HUES64 (cell line): ENCODE results near the gene SCN1B.
"Not testable (repeated sequence)": the region's sequence is repeated elsewhere in the genome, so short reads cannot be mapped to it uniquely, and the experiment has no call there.

Experiments used
- H3K27ac ChIP-seq: 2 replicates; pipeline ENCODE4 v1.7.0; 2013; ENCODE audit warnings: low read depth, low read length, inconsistent platforms
- H3K27me3 ChIP-seq: 2 replicates; pipeline ENCODE4 v1.6.1; 2013; ENCODE audit warnings: mild to moderate bottlenecking, low read length; ENCODE audit not compliant: insufficient read depth
- H3K36me3 ChIP-seq: 2 replicates; pipeline ENCODE4 v1.6.1; 2013; ENCODE audit warnings: mild to moderate bottlenecking, low read length; ENCODE audit not compliant: insufficient read depth
- H3K4me1 ChIP-seq: 2 replicates; pipeline ENCODE4 v1.6.1; 2013; ENCODE audit warnings: mild to moderate bottlenecking, low read length, moderate library complexity; ENCODE audit not compliant: insufficient read depth
- H3K4me3 ChIP-seq: 2 replicates; pipeline ENCODE4 v1.5.1; 2013; ENCODE audit warnings: mild to moderate bottlenecking, low read length, moderate library complexity
- H3K9ac ChIP-seq: 2 replicates; pipeline ENCODE4 v1.6.1; 2013; ENCODE audit warnings: mild to moderate bottlenecking, low read depth, low read length
- H3K9me3 ChIP-seq: 2 replicates; pipeline ENCODE4 v1.6.1; 2013; ENCODE audit warnings: low read depth, low read length; ENCODE audit not compliant: insufficient read depth
- WGBS: fragments of 150-250, 120-280 bp; methylation state at CpG from one replicate; pipeline ENCODE4 v1.1.7; 2013; ENCODE audit warnings: missing lambda C conversion rate; 5-methylcytosine and 5-hydroxymethylcytosine counted together

SCN1B gene

GRCh38 chr19:34994286-34994642 lies 36.0 kb upstream of the SCN1B start:
- Histone ChIP-seq H3K36me3 (no peaks in the 10 kb centered on the region), H3K27me3 (no peaks in the 10 kb centered on the region), H3K9ac (no peak overlapping the region), H3K9me3 (no peaks in the 10 kb centered on the region), H3K27ac (no peak overlapping the region), H3K4me1 (peaks cover 18% of the 10 kb centered on the region), H3K4me3 (no peak overlapping the region)
- WGBS = 92% methylated on average over 9 of the region's 9 CpGs

- H3K27ac ChIP-seq = no peak overlapping the region
- no peaks in the 10 kb centered on the region for H3K36me3 ChIP-seq
- H3K4me1 ChIP-seq = peaks cover 18% of the 10 kb centered on the region
- 92% methylated on average over 17 of the region's 17 CpGs for WGBS
- H3K27me3 ChIP-seq = no peaks in the 10 kb centered on the region
- no peak overlapping the region for H3K9ac ChIP-seq
- no peaks in the 10 kb centered on the region for H3K9me3 ChIP-seq
- no peak overlapping the region for H3K4me3 ChIP-seq
These were observed 35.4 kb upstream of the SCN1B start for GRCh38 chr19:34994643-34995541.

- H3K27ac ChIP-seq = no peak overlapping the region
- 98% methylated on average over 8 of the region's 8 CpGs for WGBS
- peaks cover 18% of the 10 kb centered on the region for H3K4me1 ChIP-seq
- no peaks in the 10 kb centered on the region for H3K27me3 ChIP-seq
- H3K9ac ChIP-seq = no peak overlapping the region
- no peak overlapping the region for H3K4me3 ChIP-seq
- H3K9me3 ChIP-seq = no peaks in the 10 kb centered on the region
- H3K36me3 ChIP-seq = no peaks in the 10 kb centered on the region
These were observed 34.7 kb upstream of the SCN1B start for GRCh38 chr19:34995551-34995950.

GRCh38 chr19:34997071-34997617 lies 33.1 kb upstream of the SCN1B start:
- Histone ChIP-seq H3K9ac (no peak overlapping the region), H3K27me3 (no peaks in the 10 kb centered on the region), H3K9me3 (no peaks in the 10 kb centered on the region), H3K4me1 (peaks cover 27% of the 10 kb centered on the region), H3K4me3 (no peak overlapping the region), H3K36me3 (peaks cover 5% of the 10 kb centered on the region), H3K27ac (peak overlapping the region; percentile 42)
- 55% methylated on average over 8 of the region's 8 CpGs for WGBS

GRCh38 chr19:34998224-34998623 lies 32.0 kb upstream of the SCN1B start:
- WGBS = 99% methylated on average over 4 of the region's 7 CpGs
- not testable (repeated sequence) for H3K9ac ChIP-seq, H3K4me3 ChIP-seq, H3K27me3 ChIP-seq, H3K9me3 ChIP-seq, H3K27ac ChIP-seq
- Histone ChIP-seq H3K36me3 (peaks cover 10% of the 10 kb centered on the region), H3K4me1 (peaks cover 33% of the 10 kb centered on the region)

GRCh38 chr19:34998777-34999497 lies 31.3 kb upstream of the SCN1B start:
- peak overlapping the region; percentile 97; the same call in 1 of the 2 replicates for H3K27ac ChIP-seq
- H3K4me1 ChIP-seq = peaks cover 38% of the 10 kb centered on the region
- H3K36me3 ChIP-seq = peaks cover 11% of the 10 kb centered on the region
- WGBS = 27% methylated on average over 13 of the region's 13 CpGs
- no peaks in the 10 kb centered on the region for H3K9me3 ChIP-seq
- H3K9ac ChIP-seq = peak overlapping the region; percentile 85
- peak overlapping the region; percentile 84 for H3K4me3 ChIP-seq
- no peaks in the 10 kb centered on the region for H3K27me3 ChIP-seq

GRCh38 chr19:34999498-35000337 lies 30.6 kb upstream of the SCN1B start, which contains the start of gene GRAMD1A:
Gene GRAMD1A (plus strand): TSS chr19:35000323. CDS start chr19:35000479, 156 bp downstream.
- peaks cover 19% of the 10 kb centered on the region for H3K36me3 ChIP-seq
- peak within 1 kb of the TSS; percentile 84 for H3K4me3 ChIP-seq
- WGBS = 1% methylated on average over 41 of the region's 45 CpGs
- no peaks in the 10 kb centered on the region for H3K27me3 ChIP-seq
- no peaks in the 10 kb centered on the region for H3K9me3 ChIP-seq
- peak within 1 kb of the TSS; percentile 97 for H3K27ac ChIP-seq
- H3K4me1 ChIP-seq = peaks cover 42% of the 10 kb centered on the region
- peak within 1 kb of the TSS; percentile 85 for H3K9ac ChIP-seq

- Histone ChIP-seq H3K9me3 (no peaks in the 10 kb centered on the region), H3K36me3 (peaks cover 23% of the 10 kb centered on the region), H3K4me3 (peak overlapping the region; percentile 84), H3K27ac (peak overlapping the region; percentile 97; the same call in 1 of the 2 replicates), H3K27me3 (no peaks in the 10 kb centered on the region), H3K9ac (peak overlapping the region; percentile 85), H3K4me1 (peaks cover 44% of the 10 kb centered on the region)
- under 1% methylated on average over 37 of the region's 37 CpGs for WGBS
These were observed 30.0 kb upstream of the SCN1B start for GRCh38 chr19:35000338-35000646.

- Histone ChIP-seq H3K9ac (peak overlapping the region; percentile 84), H3K9me3 (no peaks in the 10 kb centered on the region), H3K27ac (peak overlapping the region; percentile 97), H3K36me3 (peaks cover 28% of the 10 kb centered on the region), H3K4me3 (peak overlapping the region; percentile 84), H3K27me3 (no peaks in the 10 kb centered on the region), H3K4me1 (peaks cover 44% of the 10 kb centered on the region)
- WGBS = 4% methylated on average over 46 of the region's 46 CpGs
These were observed 29.4 kb upstream of the SCN1B start for GRCh38 chr19:35000647-35001501.

- Histone ChIP-seq H3K27ac (no peak overlapping the region), H3K4me3 (peak overlapping the region; percentile 84), H3K36me3 (peaks cover 40% of the 10 kb centered on the region), H3K9ac (no peak overlapping the region), H3K9me3 (no peaks in the 10 kb centered on the region), H3K27me3 (no peaks in the 10 kb centered on the region), H3K4me1 (peaks cover 38% of the 10 kb centered on the region)
- 92% methylated on average over 11 of the region's 11 CpGs for WGBS
These were observed 28.2 kb upstream of the SCN1B start for GRCh38 chr19:35002037-35002535.
